T47D (cell line): ENCODE measurements around the gene SFXN1.
"Not testable (repeated sequence)": the region's sequence is repeated elsewhere in the genome, so short reads cannot be mapped to it uniquely, and the experiment has no call there.

Source experiments
- DNase-seq, 2 experiments: peaks; one replicate each; pipeline versions ENCODE4 v3.0.0 to v3.0.0-alpha.2; 2011 to 2012; ENCODE audit warnings: low read depth in 1 of 2, low spot score in 1 of 2
- JUND ChIP-seq: IDR thresholded peaks from 2 replicates; pipeline ENCODE4 v1.6.1; 2012; ENCODE audit warnings: low read depth
- in situ Hi-C: cut with HindIII; loops from 2 replicates; pipeline ENCODE4 v1.10.0; 2016; ENCODE audit warnings: low sequenced_read_pairs, low pct_unique_long_range_greater_than_20kb

Gene SFXN1

GRCh38 chr5:175489693-175490443 is 11.5 kb downstream of the SFXN1 start:
- DNase-seq, result no peak

GRCh38 chr5:175491223-175491622 is 12.9 kb downstream of the SFXN1 start:
- TF ChIP-seq JUND, result no peak
- no peak for DNase-seq
- in situ Hi-C loops, result no loop called here

More at GRCh38 chr5:175489693-175490443, 11.5 kb downstream of the SFXN1 start:
- in situ Hi-C loops, result no loop called here
- no peak for TF ChIP-seq JUND

GRCh38 chr5:175493260-175493659 is 14.9 kb downstream of the SFXN1 start:
- TF ChIP-seq JUND, result no peak
- in situ Hi-C loops, result no loop called here
- no peak for DNase-seq

- in situ Hi-C loops, result no loop called here
- no peak for DNase-seq
- TF ChIP-seq JUND, result no peak
These were observed 15.4 kb downstream of the SFXN1 start for GRCh38 chr5:175493726-175494125.

- TF ChIP-seq JUND, result no peak
- DNase-seq, result no peak
These were observed 16.2 kb downstream of the SFXN1 start for GRCh38 chr5:175494264-175495183.

GRCh38 chr5:175501759-175502158 is 23.4 kb downstream of the SFXN1 start:
- in situ Hi-C loops, result no loop called here
- TF ChIP-seq JUND, result no peak
- DNase-seq, result peak in 1 of 2 experiments; percentile 79

More at GRCh38 chr5:175494264-175495183, 16.2 kb downstream of the SFXN1 start:
- in situ Hi-C loops, result no loop called here

GRCh38 chr5:175507671-175508070 is 29.3 kb downstream of the SFXN1 start:
- in situ Hi-C loops, DNase-seq: not testable (repeated sequence)

GRCh38 chr5:175508896-175509295 is 30.5 kb downstream of the SFXN1 start:
- TF ChIP-seq JUND, result no peak
- in situ Hi-C loops, result no loop called here
- DNase-seq, result no peak

- TF ChIP-seq JUND, result no peak
- in situ Hi-C loops, result no loop called here
- DNase-seq, result no peak
These were observed 34.9 kb downstream of the SFXN1 start for GRCh38 chr5:175513297-175513696.

- no peak for TF ChIP-seq JUND
- DNase-seq, result no peak
- in situ Hi-C loops, result no loop called here
These were observed 35.4 kb downstream of the SFXN1 start for GRCh38 chr5:175513726-175514125.

GRCh38 chr5:175516933-175517823 is 38.8 kb downstream of the SFXN1 start:
- no peak for TF ChIP-seq JUND
- no peak for DNase-seq
- in situ Hi-C loops, result no loop called here

- TF ChIP-seq JUND, result no peak
- DNase-seq, result no peak
- in situ Hi-C loops, result no loop called here
These were observed 39.6 kb downstream of the SFXN1 start for GRCh38 chr5:175517824-175518450.
